Transverse colon (tissue), 4 donors: ENCODE measurements around the gene BAG2. TPM values are rescaled to one million over a fixed set of nuclear protein-coding genes. Genes with fewer than 3 reads are reported as not detected.

Experiments used
- DNase-seq: peaks from one replicate; pipeline ENCODE4 v3.0.0-alpha.2; 2019
- H3K27ac ChIP-seq, 4 donors: fragments of 200-600 bp; sonication (generic); 2 replicates each; pipeline ENCODE4 v1.5.1; 2016 to 2018; ENCODE audit warnings: inconsistent platforms in 4 of 4
- H3K27me3 ChIP-seq: fragments of 200-600 bp; sonication (generic); 2 replicates; pipeline ENCODE4 v1.5.1; 2017; ENCODE audit warnings: inconsistent platforms
- H3K36me3 ChIP-seq, 4 donors: fragments of 200-600 bp; sonication (generic); 2 replicates each; pipeline ENCODE4 v1.5.1; 2017 to 2019; ENCODE audit warnings: inconsistent platforms in 4 of 4
- H3K4me1 ChIP-seq, 4 donors: fragments of 200-600 bp; sonication (generic); 2 replicates each; pipeline ENCODE4 v1.5.1; 2017 to 2020; ENCODE audit warnings: inconsistent platforms in 4 of 4
- H3K4me3 ChIP-seq, 4 donors: fragments of 200-600 bp; sonication (generic); 1 replicate in 1 of 4; 2 replicates in 3 of 4; pipeline versions ENCODE4 v1.5.1 to v1.6.1; 2017 to 2019; ENCODE audit warnings: inconsistent platforms in 4 of 4
- H3K9me3 ChIP-seq, 2 donors: fragments of 200-600 bp; sonication (generic); 2 replicates each; pipeline ENCODE4 v1.5.1; 2017 to 2019; ENCODE audit warnings: inconsistent platforms in 2 of 2
- CTCF ChIP-seq, 5 experiments: fragments of 200-600 bp in 3 of 5; fragments of 450-650 bp in 2 of 5; sonication (generic) in 3 of 5; IDR thresholded peaks; 1 replicate in 2 of 5; 2 replicates in 3 of 5; pipeline ENCODE4 v1.5.1; 2016 to 2017; ENCODE audit warnings: antibody characterized with exemption in 5 of 5, inconsistent platforms in 3 of 5, mild to moderate bottlenecking in 2 of 5, moderate library complexity in 1 of 5
- EP300 ChIP-seq: sonication (generic); formaldehyde crosslinking; IDR thresholded peaks from one replicate; pipeline ENCODE4 v1.6.1; 2017; ENCODE audit warnings: antibody characterized with exemption, low read depth
- POLR2A ChIP-seq: fragments of 450-650 bp; IDR thresholded peaks from one replicate; pipeline ENCODE4 v1.6.1; 2016; ENCODE audit warnings: antibody characterized with exemption, mild to moderate bottlenecking, moderate library complexity
- POLR2AphosphoS5 ChIP-seq, 3 donors: sonication (generic); formaldehyde crosslinking; IDR thresholded peaks; one replicate each; pipeline ENCODE4 v1.6.1; 2016; ENCODE audit warnings: antibody characterized with exemption in 3 of 3
- WGBS, 2 donors: methylation state at CpG; one replicate each; pipeline ENCODE4 v1.1.5; 2018; ENCODE audit warnings: low coverage in 1 of 2; 5-methylcytosine and 5-hydroxymethylcytosine counted together
- in situ Hi-C, 4 donors: fragments of 200-750 bp; cut with MboI; loops; one replicate each; pipeline versions ENCODE4 v1.15.0 to v1.15.1; 2017; ENCODE audit warnings: low sequenced_read_pairs in 3 of 4, low pct_ligation_motif_present in 1 of 4, low pct_unique_long_range_greater_than_20kb in 1 of 4
- intact Hi-C: fragments of 100-400 bp; cut with DNase I; formaldehyde crosslinking; loops from one replicate; pipeline ENCODE4 v1.15.1; 2023; ENCODE audit warnings: low total_unique reads
- total RNA-seq, 4 donors: library from RNA; depleted of rRNA; stranded (reverse); fragments of >200 nt; gene quantifications; one replicate each; pipeline ENCODE4 v1.1.0, GENCODE V29; 2016

BAG2 gene
- total RNA-seq, 4 donors from 2014 or later: 7.1 to 49.0 (median 10.7) TPM

DNA sequence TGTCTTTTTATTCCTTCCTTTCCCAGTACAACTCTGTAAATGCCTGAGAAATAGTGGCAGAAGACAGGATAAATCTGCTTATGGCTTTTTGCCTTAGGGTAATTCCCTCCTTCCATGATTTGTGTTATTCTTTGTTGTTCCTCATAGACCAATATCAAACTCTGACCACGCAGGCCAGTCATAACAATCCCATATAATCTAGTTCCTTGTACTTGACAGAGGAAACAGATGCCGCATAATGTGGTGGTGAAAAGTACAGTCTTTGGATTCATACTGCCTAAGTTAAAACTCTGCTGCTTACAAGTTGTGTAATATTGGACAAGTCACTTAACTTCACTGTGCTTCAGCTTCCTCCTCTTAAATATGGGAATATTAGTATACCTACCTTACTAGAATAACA is 8.2 kb upstream of the BAG2 start:
- H3K36me3 ChIP-seq: peaks cover 0 to 21% (median 3%) of the 10 kb centered on the region in 4 donors
- in situ Hi-C loops: no loop called here
- WGBS, 2 donors: 82 to 95% methylated on average over 2 of the region's 2 CpGs

GRCh38 chr6:57165080-57165479 is 7.0 kb upstream of the BAG2 start:
- H3K9me3 ChIP-seq: peaks cover 7 to 11% of the 10 kb centered on the region in 2 donors
- in situ Hi-C loops (no loop called here), intact Hi-C loops (loop anchor here (10.0 kb wide), 1 partner anchor 260 kb away; no protein-coding TSS in a partner anchor)
- no peak overlapping the region for H3K27ac ChIP-seq
- 100% methylated on average over 1 of the region's 1 CpG for WGBS, 2 donors
- no peaks in the 10 kb centered on the region for H3K4me1 ChIP-seq
- no peak for DNase-seq
- H3K36me3 ChIP-seq: peaks cover 0 to 21% (median 3%) of the 10 kb centered on the region in 4 donors
- H3K4me3 ChIP-seq: no peak overlapping the region
- H3K27me3 ChIP-seq: no peaks in the 10 kb centered on the region
- TF ChIP-seq POLR2A: no peak
- no peak for TF ChIP-seq CTCF (IDR thresholded peaks at IDR 0.05)
- no peak for TF ChIP-seq EP300
- TF ChIP-seq POLR2AphosphoS5 (IDR thresholded peaks at IDR 0.05): no peak

More for the DNA sequence above, 8.2 kb upstream of the BAG2 start:
- no peaks in the 10 kb centered on the region for H3K27me3 ChIP-seq
- no peak for TF ChIP-seq POLR2A
- no peak for TF ChIP-seq POLR2AphosphoS5 (IDR thresholded peaks at IDR 0.05)
- TF ChIP-seq EP300: no peak
- no peak for DNase-seq
- intact Hi-C loops: loop anchor here (10.0 kb wide), 1 partner anchor 259 kb away; no protein-coding TSS in a partner anchor
- no peak overlapping the region for H3K4me3 ChIP-seq
- no peaks in the 10 kb centered on the region for H3K4me1 ChIP-seq
- peaks cover 7 to 11% of the 10 kb centered on the region in 2 donors for H3K9me3 ChIP-seq
- no peak overlapping the region for H3K27ac ChIP-seq

DNA sequence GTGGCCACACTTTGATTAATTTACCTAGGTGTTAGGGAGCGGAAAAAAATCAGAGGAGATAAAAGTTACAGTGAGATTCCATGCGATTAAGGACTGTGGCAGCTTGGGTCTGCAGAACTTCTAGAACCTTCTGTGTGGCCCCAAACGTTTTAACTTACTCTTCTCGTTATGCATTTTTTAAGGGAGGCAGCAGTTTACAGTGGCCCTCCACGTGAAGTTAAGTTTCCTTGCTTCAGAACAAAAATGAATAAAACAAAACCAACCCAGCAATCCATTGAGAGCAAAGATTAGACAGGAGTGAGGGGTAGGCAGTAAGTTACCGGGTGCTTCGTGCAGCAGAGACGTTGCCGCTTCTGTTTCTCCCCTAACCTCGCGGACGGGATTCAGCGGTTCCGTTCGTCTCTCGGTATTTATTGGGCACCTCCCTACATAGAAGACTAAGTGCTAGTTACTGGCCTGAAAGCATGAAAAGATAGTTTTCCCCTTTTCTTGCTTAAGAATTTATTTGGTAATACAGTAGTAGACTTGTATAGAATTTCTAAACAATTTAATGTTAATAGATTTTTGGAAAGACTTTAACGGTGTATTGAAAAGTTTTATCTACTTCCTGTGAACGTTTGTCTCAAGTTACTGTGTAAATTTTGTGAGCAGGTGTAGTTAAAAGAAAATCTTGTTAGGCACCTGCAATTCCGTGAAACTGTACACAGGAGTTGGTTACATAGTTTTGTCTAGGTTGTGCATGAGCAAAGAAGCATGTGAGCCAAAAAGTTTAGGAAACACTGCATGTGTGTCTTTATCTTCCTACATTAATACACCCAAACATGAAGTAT is 1.1 kb downstream of the BAG2 start:
- intact Hi-C loops (loop anchor here (5.0 kb wide), 1 partner anchor 144 kb away; the partner anchor contains the start of gene PRIM2), in situ Hi-C loops (no loop called here)
- WGBS, 2 donors: 4 to 7% methylated on average over 9 to 19 of the region's 19 CpGs
- Histone ChIP-seq H3K4me3 (peak overlapping the region; percentile 59 to 89 (median 67)), H3K36me3 (peaks cover 0 to 6% (median 0%) of the 10 kb centered on the region in 4 donors), H3K27ac (peak overlapping the region; percentile 90 to 94 (median 93)), H3K4me1 (peaks cover 0 to 31% (median 3%) of the 10 kb centered on the region in 4 donors), H3K27me3 (no peaks in the 10 kb centered on the region), H3K9me3 (no peaks in the 10 kb centered on the region)
- TF ChIP-seq POLR2A (no peak), CTCF (IDR thresholded peaks at IDR 0.05) (no peak), POLR2AphosphoS5 (IDR thresholded peaks at IDR 0.05) (no peak), EP300 (no peak)
- peak; percentile 17 for DNase-seq

GRCh38 chr6:57173886-57174510 is 1.9 kb downstream of the BAG2 start:
- peak overlapping the region; percentile 90 to 94 (median 93) for H3K27ac ChIP-seq
- in situ Hi-C loops: no loop called here
- WGBS, 2 donors: 0 to 55% methylated on average over 1 to 5 of the region's 5 CpGs
- intact Hi-C loops: loop anchor here (5.0 kb wide), 1 partner anchor 143 kb away; the partner anchor contains the start of gene PRIM2
- no peaks in the 10 kb centered on the region for H3K9me3 ChIP-seq
- peaks cover 0 to under 1% (median 0%) of the 10 kb centered on the region in 4 donors for H3K36me3 ChIP-seq
- peaks cover 0 to 38% (median 3%) of the 10 kb centered on the region in 4 donors for H3K4me1 ChIP-seq
- no peak for DNase-seq
- H3K27me3 ChIP-seq: no peaks in the 10 kb centered on the region
- TF ChIP-seq POLR2AphosphoS5 (IDR thresholded peaks at IDR 0.05) (peak; percentile 56 to 77 (median 61)), EP300 (no peak), POLR2A (peak; percentile 27), CTCF (IDR thresholded peaks at IDR 0.05) (no peak)
- H3K4me3 ChIP-seq: peak overlapping the region; percentile 59 to 89 (median 67)
